Parathyroid adenoma (tissue), 2 donors: ENCODE results near the gene CPT2.
"Not testable (repeated sequence)": the region's sequence is repeated elsewhere in the genome, so short reads cannot be mapped to it uniquely, and the experiment has no call there.

Experiments
- H2AFZ ChIP-seq: fragments of 300-600 bp; sonication (generic); one replicate; pipeline ENCODE4 v1.7.0; 2017; ENCODE audit warnings: antibody characterized with exemption, mild to moderate bottlenecking
- H3K27ac ChIP-seq: fragments of 300-600 bp; sonication (generic); one replicate; pipeline ENCODE4 v1.7.0; 2017
- H3K27me3 ChIP-seq: fragments of 300-600 bp; sonication (generic); one replicate; pipeline ENCODE4 v1.7.0; 2017; ENCODE audit warnings: low read length; ENCODE audit not compliant: control insufficient read depth, insufficient read depth
- H3K36me3 ChIP-seq: fragments of 300-600 bp; sonication (generic); one replicate; pipeline ENCODE4 v1.7.0; 2017; ENCODE audit warnings: low read length; ENCODE audit not compliant: control insufficient read depth, insufficient read depth
- H3K4me1 ChIP-seq: fragments of 300-600 bp; sonication (generic); one replicate; pipeline ENCODE4 v1.7.0; 2017; ENCODE audit warnings: control low read depth
- H3K4me2 ChIP-seq: fragments of 300-600 bp; sonication (generic); one replicate; pipeline ENCODE4 v1.7.0; 2017; ENCODE audit warnings: low read length
- H3K4me3 ChIP-seq: fragments of 300-600 bp; sonication (generic); one replicate; pipeline ENCODE4 v1.7.0; 2017; ENCODE audit warnings: low read depth, low read length
- H3K79me2 ChIP-seq: fragments of 300-600 bp; sonication (generic); one replicate; pipeline ENCODE4 v1.7.0; 2017; ENCODE audit warnings: control low read depth
- H3K9ac ChIP-seq: fragments of 300-600 bp; sonication (generic); one replicate; pipeline ENCODE4 v1.7.0; 2017; ENCODE audit warnings: mild to moderate bottlenecking
- H3K9me3 ChIP-seq: fragments of 300-600 bp; sonication (generic); one replicate; pipeline ENCODE4 v1.7.0; 2017; ENCODE audit warnings: low read length; ENCODE audit not compliant: control insufficient read depth
- CTCF ChIP-seq: fragments of 300-600 bp; sonication (generic); IDR thresholded peaks from one replicate; pipeline ENCODE4 v1.7.0; 2017; ENCODE audit warnings: antibody characterized with exemption, mild to moderate bottlenecking
- donor health status: primary hyperparathyroidism.

CPT2 gene

GRCh38 chr1:53203466-53203865, 6.8 kb downstream of the CPT2 start:
- no peak overlapping the region for H3K9ac ChIP-seq
- peaks cover under 1% of the 10 kb centered on the region for H3K4me1 ChIP-seq
- no peaks in the 10 kb centered on the region for H3K27me3 ChIP-seq
- H3K4me3 ChIP-seq: no peak overlapping the region
- no peaks in the 10 kb centered on the region for H3K79me2 ChIP-seq
- no peak for TF ChIP-seq CTCF
- no peak overlapping the region for H3K27ac ChIP-seq
- H2AFZ ChIP-seq: no peak overlapping the region
- H3K36me3 ChIP-seq: no peaks in the 10 kb centered on the region
- H3K4me2 ChIP-seq: no peak overlapping the region
- H3K9me3 ChIP-seq: no peaks in the 10 kb centered on the region

- H3K4me2 ChIP-seq, H3K27ac ChIP-seq, H3K4me3 ChIP-seq, H3K79me2 ChIP-seq, H3K9me3 ChIP-seq, H2AFZ ChIP-seq, H3K4me1 ChIP-seq, H3K9ac ChIP-seq, H3K27me3 ChIP-seq, H3K36me3 ChIP-seq: not testable (repeated sequence)
Observed at GRCh38 chr1:53205496-53205895, 8.9 kb downstream of the CPT2 start.

- H3K79me2 ChIP-seq, H3K36me3 ChIP-seq, H3K27me3 ChIP-seq, H3K27ac ChIP-seq, H3K9me3 ChIP-seq, H3K4me2 ChIP-seq, H3K4me3 ChIP-seq, H3K9ac ChIP-seq, H3K4me1 ChIP-seq, H2AFZ ChIP-seq: not testable (repeated sequence)
Observed at GRCh38 chr1:53206083-53206685, 9.6 kb downstream of the CPT2 start.

GRCh38 chr1:53206735-53207379, 10.2 kb downstream of the CPT2 start:
- no peaks in the 10 kb centered on the region for H3K36me3 ChIP-seq
- H3K9ac ChIP-seq: no peak overlapping the region
- no peaks in the 10 kb centered on the region for H3K27me3 ChIP-seq
- no peak overlapping the region for H2AFZ ChIP-seq
- no peaks in the 10 kb centered on the region for H3K79me2 ChIP-seq
- no peaks in the 10 kb centered on the region for H3K9me3 ChIP-seq
- no peak for TF ChIP-seq CTCF
- no peaks in the 10 kb centered on the region for H3K4me1 ChIP-seq
- no peak overlapping the region for H3K4me2 ChIP-seq
- no peak overlapping the region for H3K4me3 ChIP-seq
- no peak overlapping the region for H3K27ac ChIP-seq

GRCh38 chr1:53207726-53208125, 11.1 kb downstream of the CPT2 start:
- no peak for TF ChIP-seq CTCF
- no peaks in the 10 kb centered on the region for H3K27me3 ChIP-seq
- no peak overlapping the region for H3K27ac ChIP-seq
- no peak overlapping the region for H3K4me2 ChIP-seq
- no peak overlapping the region for H3K4me3 ChIP-seq
- H3K9ac ChIP-seq: no peak overlapping the region
- no peaks in the 10 kb centered on the region for H3K4me1 ChIP-seq
- no peaks in the 10 kb centered on the region for H3K9me3 ChIP-seq
- H3K36me3 ChIP-seq: no peaks in the 10 kb centered on the region
- no peaks in the 10 kb centered on the region for H3K79me2 ChIP-seq
- no peak overlapping the region for H2AFZ ChIP-seq

GRCh38 chr1:53210352-53210751, 13.7 kb downstream of the CPT2 start:
- Histone ChIP-seq H3K9ac (no peak overlapping the region), H3K4me3 (no peak overlapping the region), H3K79me2 (no peaks in the 10 kb centered on the region), H3K27me3 (no peaks in the 10 kb centered on the region), H3K9me3 (no peaks in the 10 kb centered on the region), H3K4me1 (no peaks in the 10 kb centered on the region), H3K36me3 (no peaks in the 10 kb centered on the region), H3K4me2 (no peak overlapping the region), H2AFZ (no peak overlapping the region), H3K27ac (no peak overlapping the region)
- no peak for TF ChIP-seq CTCF
